GM12878 (cell line): Measurements from ENCODE around the gene CLASP1. TPM values are rescaled to one million over a fixed set of nuclear protein-coding genes. Genes with fewer than 3 reads are reported as not detected.

Source experiments
- ATAC-seq: fragments of 200-7000 bp; cut with Tn5 transposase; 3 replicates; pipeline ENCODE4 v1.9.1; 2020; ENCODE audit warnings: mild to moderate bottlenecking, moderate library complexity
- BruUV-seq: library from RNA; stranded (reverse); fragments of 400-500 nt; replicated peaks from 2 replicates; lab custom pipeline; 2021; lab: Mats Ljungman, UMichigan
- CTCF ChIA-PET: fragments of 300-600 bp; sonication (Branson Sonifier 250); formaldehyde crosslinking; extraction: SDS; loops from one replicate; lab custom pipeline; 2021; ENCODE audit warnings: inconsistent platforms; lab: Yijun Ruan, JAX
- POLR2A ChIA-PET: fragments of 350-600 bp; formaldehyde crosslinking; extraction: SDS; loops from one replicate; lab custom pipeline; 2021; ENCODE audit warnings: inconsistent platforms; lab: Charles Lee
- RAD21 ChIA-PET: fragments of 300-600 bp; sonication (Branson Sonifier 250); formaldehyde crosslinking; loops from one replicate; lab custom pipeline; 2023; ENCODE audit warnings: antibody characterized with exemption; ENCODE audit not compliant: unreplicated experiment; lab: Charles Lee
- SMC1A ChIA-PET: fragments of 300-600 bp; sonication (Branson Sonifier 250); formaldehyde crosslinking; loops from one replicate; lab custom pipeline; 2023; ENCODE audit not compliant: unreplicated experiment, uncharacterized antibody; lab: Charles Lee
- DNase-seq: peaks from one replicate; pipeline ENCODE4 v3.0.0-alpha.2; 2011; ENCODE audit warnings: low read depth, low spot score
- FAIRE-seq: peaks from 3 replicates; lab custom pipeline; 2011; peaks lifted over from hg19 to GRCh38; lab: Jason Lieb, UNC
- H2AFZ ChIP-seq: 2 replicates; pipeline ENCODE4 v1.6.0; 2011; ENCODE audit warnings: low read depth, low read length, control low read depth; ENCODE audit not compliant: control insufficient read depth
- H3K27ac ChIP-seq: 2 replicates; pipeline ENCODE4 v1.5.1; 2011; ENCODE audit warnings: control low read depth; ENCODE audit not compliant: control insufficient read depth, insufficient read depth
- H3K27me3 ChIP-seq, 2 experiments: replicated peaks in 1 of 2; 2 replicates each; pipeline versions ENCODE4 v1.6.0 to v1.6.1; 2011; ENCODE audit warnings: low read length in 1 of 2; ENCODE audit not compliant: control insufficient read depth in 2 of 2, insufficient read depth in 2 of 2
- H3K36me3 ChIP-seq, 2 experiments: 2 replicates each; pipeline ENCODE4 v1.5.1; 2011; ENCODE audit warnings: low read length in 1 of 2; ENCODE audit not compliant: control insufficient read depth in 2 of 2, insufficient read depth in 2 of 2
- H3K4me1 ChIP-seq: 2 replicates; pipeline ENCODE4 v1.6.1; 2011; ENCODE audit warnings: mild to moderate bottlenecking, low read length, moderate library complexity, mixed read lengths; ENCODE audit not compliant: control insufficient read depth, insufficient read depth
- H3K4me2 ChIP-seq: 2 replicates; pipeline ENCODE4 v1.6.0; 2011; ENCODE audit warnings: control low read depth; ENCODE audit not compliant: control insufficient read depth, insufficient read depth
- H3K4me3 ChIP-seq: fragments of 200-600 bp; sonication (generic); 2 replicates; pipeline ENCODE4 v1.5.1; 2016
- H3K79me2 ChIP-seq: 2 replicates; pipeline ENCODE4 v1.6.0; 2011; ENCODE audit warnings: low read length; ENCODE audit not compliant: control insufficient read depth, insufficient read depth
- H3K9ac ChIP-seq: 2 replicates; pipeline ENCODE4 v1.8.0; 2011; ENCODE audit warnings: low read length, control low read depth, mixed read lengths; ENCODE audit not compliant: control insufficient read depth, insufficient read depth
- H3K9me3 ChIP-seq: replicated peaks from 3 replicates; pipeline ENCODE4 v1.5.1; 2011; ENCODE audit warnings: mild to moderate bottlenecking, low read length; ENCODE audit not compliant: control insufficient read depth, insufficient read depth
- H4K20me1 ChIP-seq: 2 replicates; pipeline ENCODE4 v1.6.0; 2011; ENCODE audit not compliant: control insufficient read depth, insufficient read depth
- BCL3 ChIP-seq: IDR thresholded peaks from 2 replicates; pipeline ENCODE4 v1.6.1; 2011; ENCODE audit warnings: borderline replicate concordance, low read depth, mild to moderate bottlenecking, moderate library complexity, low read length; ENCODE audit not compliant: insufficient read depth, poor library complexity, severe bottlenecking
- CHD1 ChIP-seq: IDR thresholded peaks from 2 replicates; pipeline ENCODE4 v1.6.1; 2012; ENCODE audit warnings: low read depth, low read length, improper control_type of control experiment
- EP300 ChIP-seq, 2 experiments: fragments of 150-350 bp in 1 of 2; IDR thresholded peaks; 2 replicates each; pipeline ENCODE4 v1.6.1; 2011 to 2012; ENCODE audit warnings: low read depth in 2 of 2, low read length in 2 of 2, borderline replicate concordance in 1 of 2, improper control_type of control experiment in 1 of 2, inconsistent platforms in 1 of 2; ENCODE audit not compliant: control insufficient read depth in 1 of 2
- SMAD5 ChIP-seq: IDR thresholded peaks from 2 replicates; pipeline ENCODE4 v1.6.1; 2016; ENCODE audit warnings: antibody characterized with exemption, low read depth
- SUPT20H ChIP-seq: IDR thresholded peaks from 2 replicates; pipeline ENCODE4 v1.6.1; 2011; ENCODE audit warnings: low read depth, mild to moderate bottlenecking, low read length, moderate library complexity, borderline replicate concordance; ENCODE audit not compliant: control insufficient read depth
- SUZ12 ChIP-seq: fragments of 200-600 bp; sonication (generic); IDR thresholded peaks from one replicate; pipeline ENCODE4 v1.6.1; 2018; ENCODE audit warnings: antibody characterized with exemption, mild to moderate bottlenecking; ENCODE audit not compliant: unreplicated experiment
- TARDBP ChIP-seq: IDR thresholded peaks from 2 replicates; pipeline ENCODE4 v1.6.1; 2016; ENCODE audit warnings: borderline replicate concordance
- TCF7 ChIP-seq: IDR thresholded peaks from 2 replicates; pipeline ENCODE4 v1.6.1; 2014; ENCODE audit warnings: antibody characterized with exemption, borderline replicate concordance
- ZBED1 ChIP-seq: IDR thresholded peaks from 2 replicates; pipeline ENCODE4 v1.6.1; 2016; ENCODE audit warnings: borderline replicate concordance
- ZNF24 ChIP-seq: fragments of 450-650 bp; IDR thresholded peaks from 2 replicates; pipeline ENCODE4 v1.6.1; 2017; ENCODE audit warnings: antibody characterized with exemption, mild to moderate bottlenecking
- WGBS: methylation state at CpG from one replicate; pipeline ENCODE4 v1.1.6; 2016; ENCODE audit warnings: low lambda C conversion rate; ENCODE audit not compliant: insufficient replicate concordance, insufficient coverage; ENCODE audit errors: missing lambda C conversion rate; 5-methylcytosine and 5-hydroxymethylcytosine counted together
- in situ Hi-C: fragments of 300-500 bp; cut with MboI; formaldehyde crosslinking; loops from 9 replicates; pipeline ENCODE4 v1.14.3; 2018; ENCODE audit warnings: mixed read lengths
- intact Hi-C: fragments of 100-400 bp; cut with micrococcal nuclease; formaldehyde crosslinking; loops from one replicate; pipeline ENCODE4 v1.14.2; 2022; ENCODE audit not compliant: unreplicated experiment
- polyA plus RNA-seq, 11 experiments: library from polyadenylated mRNA; depleted of rRNA in 4 of 11; unstranded in 6 of 11; stranded (reverse) in 5 of 11; fragments of >200 nt; fragmentation: Nextera tagmentation in 4 of 11; fragmentation: Illumina TruSeq in 1 of 11; extraction: Ambion mirVana in 4 of 11; extraction: Trizol in 1 of 11; gene quantifications; 1 replicate in 1 of 11; 2 replicates in 10 of 11; pipeline versions ENCODE4 v1.2.1 to v1.2.3, GENCODE V29; 2011 to 2016; ENCODE audit warnings: inconsistent platforms in 2 of 11, missing spikeins in 2 of 11, low read depth in 1 of 11
- total RNA-seq, 4 experiments: library from RNA; depleted of rRNA in 3 of 4; stranded (reverse); fragments of >200 nt in 3 of 4; fragmentation: Illumina TruSeq in 1 of 4; extraction: Trizol in 1 of 4; gene quantifications; 2 replicates each; pipeline versions ENCODE4 v1.2.1 to v1.2.3, GENCODE V29; 2013 to 2021
- TF ChIP-seq, protein P1 (sequence below): fragments of 450-650 bp; IDR thresholded peaks from 2 replicates; pipeline ENCODE4 v1.6.1; 2017; ENCODE audit warnings: mild to moderate bottlenecking, moderate library complexity

CLASP1 gene
- total and polyA plus RNA-seq, 10 of the 15 experiments (the other 5 are each of a cell fraction or from before 2014, with no cell fraction given): 1.4 to 62.4 (median 32.9) TPM

GRCh38 chr2:121541495-121541894, 107.8 kb downstream of the CLASP1 start:
- no peak overlapping the region for H3K4me2 ChIP-seq
- H3K27ac ChIP-seq: no peak overlapping the region
- no peaks in the 10 kb centered on the region for H3K27me3 ChIP-seq
- peaks cover 12% of the 10 kb centered on the region for H3K4me1 ChIP-seq
- intact Hi-C loops: no loop called here
- FAIRE-seq (no peak), ATAC-seq (no peak), DNase-seq (no peak)
- no peak overlapping the region for H3K4me3 ChIP-seq
- H3K36me3 ChIP-seq: no peaks in the 10 kb centered on the region
- RAD21 ChIA-PET: interaction anchor here (1.1 to 1.3 kb wide), 4 partner anchors 8 to 105 kb away, joined by 3 to 5 read pairs (median 4); no protein-coding TSS in a partner anchor
- SMC1A ChIA-PET: interaction anchor here (1.1 to 3.4 kb wide), 4 partner anchors 9 to 44 kb away, joined by 3 to 11 read pairs (median 4); no protein-coding TSS in a partner anchor
- H3K9me3 ChIP-seq: no peaks in the 10 kb centered on the region; the same call in 2 of the 3 replicates
- no peak for TF ChIP-seq TARDBP
- TF ChIP-seq SUZ12: no peak
- TF ChIP-seq EP300 (IDR thresholded peaks at IDR 0.05; ENCODE audit: borderline replicate concordance in 1 of 2, control insufficient read depth in 1 of 2, low read depth in 2 of 2, low read length in 2 of 2): no peak
- no peak for TF ChIP-seq CHD1
- TF ChIP-seq, protein P1, sequence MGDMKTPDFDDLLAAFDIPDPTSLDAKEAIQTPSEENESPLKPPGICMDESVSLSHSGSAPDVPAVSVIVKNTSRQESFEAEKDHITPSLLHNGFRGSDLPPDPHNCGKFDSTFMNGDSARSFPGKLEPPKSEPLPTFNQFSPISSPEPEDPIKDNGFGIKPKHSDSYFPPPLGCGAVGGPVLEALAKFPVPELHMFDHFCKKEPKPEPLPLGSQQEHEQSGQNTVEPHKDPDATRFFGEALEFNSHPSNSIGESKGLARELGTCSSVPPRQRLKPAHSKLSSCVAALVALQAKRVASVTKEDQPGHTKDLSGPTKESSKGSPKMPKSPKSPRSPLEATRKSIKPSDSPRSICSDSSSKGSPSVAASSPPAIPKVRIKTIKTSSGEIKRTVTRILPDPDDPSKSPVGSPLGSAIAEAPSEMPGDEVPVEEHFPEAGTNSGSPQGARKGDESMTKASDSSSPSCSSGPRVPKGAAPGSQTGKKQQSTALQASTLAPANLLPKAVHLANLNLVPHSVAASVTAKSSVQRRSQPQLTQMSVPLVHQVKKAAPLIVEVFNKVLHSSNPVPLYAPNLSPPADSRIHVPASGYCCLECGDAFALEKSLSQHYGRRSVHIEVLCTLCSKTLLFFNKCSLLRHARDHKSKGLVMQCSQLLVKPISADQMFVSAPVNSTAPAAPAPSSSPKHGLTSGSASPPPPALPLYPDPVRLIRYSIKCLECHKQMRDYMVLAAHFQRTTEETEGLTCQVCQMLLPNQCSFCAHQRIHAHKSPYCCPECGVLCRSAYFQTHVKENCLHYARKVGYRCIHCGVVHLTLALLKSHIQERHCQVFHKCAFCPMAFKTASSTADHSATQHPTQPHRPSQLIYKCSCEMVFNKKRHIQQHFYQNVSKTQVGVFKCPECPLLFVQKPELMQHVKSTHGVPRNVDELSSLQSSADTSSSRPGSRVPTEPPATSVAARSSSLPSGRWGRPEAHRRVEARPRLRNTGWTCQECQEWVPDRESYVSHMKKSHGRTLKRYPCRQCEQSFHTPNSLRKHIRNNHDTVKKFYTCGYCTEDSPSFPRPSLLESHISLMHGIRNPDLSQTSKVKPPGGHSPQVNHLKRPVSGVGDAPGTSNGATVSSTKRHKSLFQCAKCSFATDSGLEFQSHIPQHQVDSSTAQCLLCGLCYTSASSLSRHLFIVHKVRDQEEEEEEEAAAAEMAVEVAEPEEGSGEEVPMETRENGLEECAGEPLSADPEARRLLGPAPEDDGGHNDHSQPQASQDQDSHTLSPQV: no peak
- TF ChIP-seq TCF7: no peak
- TF ChIP-seq SUPT20H: no peak
- TF ChIP-seq BCL3: no peak
- TF ChIP-seq ZNF24: no peak
- no peak for TF ChIP-seq ZBED1
- no peak for TF ChIP-seq SMAD5
- CTCF ChIA-PET: interaction anchor here (0.8 to 3.4 kb wide), 2 partner anchors 11 kb away, joined by 3 to 16 read pairs; partner anchors contain the start of gene RNU4ATAC
- 91% methylated on average over 7 of the region's 7 CpGs for whole genome bisulfite sequencing
- H3K79me2 ChIP-seq: peaks cover 64% of the 10 kb centered on the region
- H3K9ac ChIP-seq: no peak overlapping the region
- H2AFZ ChIP-seq: no peak overlapping the region
- POLR2A ChIA-PET: interaction anchor here (0.7 kb wide), 1 partner anchor 11 kb away, joined by 3 read pairs; no protein-coding TSS in a partner anchor
- no peaks in the 10 kb centered on the region for H4K20me1 ChIP-seq
- in situ Hi-C loops: no loop called here
- BruUV-seq: no TSS peak
